ENCODE data around the gene ETFA.

Gene ETFA

GRCh38 chr15:76223521-76223920, 87.7 kb downstream of the ETFA start:
- Histone ChIP-seq H3K27ac (ENCODE audit: low read depth, low read length, poor library complexity, severe bottlenecking) (no peak overlapping the region), H3K36me3 (ENCODE audit: insufficient read depth, low read length) (peaks cover 75% of the 10 kb centered on the region), H4K20me1 (ENCODE audit: insufficient read depth, low read length) (no peaks in the 10 kb centered on the region), H3K27me3 (ENCODE audit: insufficient read depth, low read length) (no peaks in the 10 kb centered on the region), H3K4me1 (ENCODE audit: insufficient read depth, low read length, severe bottlenecking) (no peaks in the 10 kb centered on the region), H3K4me3 (ENCODE audit: low read depth, low read length, poor library complexity, severe bottlenecking) (no peak overlapping the region), H3K4me2 (ENCODE audit: low read length) (no peak overlapping the region), H3F3A (ENCODE audit: insufficient read depth, low read length) (no peaks in the 10 kb centered on the region), H3K9me3 (ENCODE audit: low read length) (peaks cover 5% of the 10 kb centered on the region; the same call in 1 of the 2 replicates), H3K79me2 (ENCODE audit: insufficient read depth, low read length) (no peaks in the 10 kb centered on the region), H3K9ac (ENCODE audit: low read length) (no peak overlapping the region), H3K9me2 (ENCODE audit: low read depth, low read length) (no peaks in the 10 kb centered on the region), H2AFZ (ENCODE audit: low read length) (no peak overlapping the region)
- TF ChIP-seq CTCF (IDR thresholded peaks at IDR 0.05; ENCODE audit: low read length): no peak
- no peak for TF ChIP-seq EZH2 (IDR thresholded peaks at IDR 0.05; ENCODE audit: borderline replicate concordance, low read length)

- Histone ChIP-seq H3K27me3 (ENCODE audit: insufficient read depth, low read length) (no peaks in the 10 kb centered on the region), H3K4me3 (ENCODE audit: low read depth, low read length, poor library complexity, severe bottlenecking) (no peak overlapping the region), H3K27ac (ENCODE audit: low read depth, low read length, poor library complexity, severe bottlenecking) (no peak overlapping the region), H3F3A (ENCODE audit: insufficient read depth, low read length) (no peaks in the 10 kb centered on the region), H3K4me2 (ENCODE audit: low read length) (no peak overlapping the region), H3K36me3 (ENCODE audit: insufficient read depth, low read length) (peaks cover 76% of the 10 kb centered on the region), H3K9me3 (ENCODE audit: low read length) (peaks cover 5% of the 10 kb centered on the region; the same call in 1 of the 2 replicates), H2AFZ (ENCODE audit: low read length) (no peak overlapping the region), H3K9me2 (ENCODE audit: low read depth, low read length) (no peaks in the 10 kb centered on the region), H3K79me2 (ENCODE audit: insufficient read depth, low read length) (no peaks in the 10 kb centered on the region), H3K4me1 (ENCODE audit: insufficient read depth, low read length, severe bottlenecking) (no peaks in the 10 kb centered on the region), H3K9ac (ENCODE audit: low read length) (no peak overlapping the region), H4K20me1 (ENCODE audit: insufficient read depth, low read length) (no peaks in the 10 kb centered on the region)
- TF ChIP-seq EZH2 (IDR thresholded peaks at IDR 0.05; ENCODE audit: borderline replicate concordance, low read length) (no peak), CTCF (IDR thresholded peaks at IDR 0.05; ENCODE audit: low read length) (no peak)
Observed at GRCh38 chr15:76222159-76222558, 89.1 kb downstream of the ETFA start.

GRCh38 chr15:76221085-76221767, 90.0 kb downstream of the ETFA start:
- no peak overlapping the region for H3K27ac ChIP-seq (ENCODE audit: low read depth, low read length, poor library complexity, severe bottlenecking)
- H3K4me3 ChIP-seq (ENCODE audit: low read depth, low read length, poor library complexity, severe bottlenecking): no peak overlapping the region
- no peaks in the 10 kb centered on the region for H3K79me2 ChIP-seq (ENCODE audit: insufficient read depth, low read length)
- no peaks in the 10 kb centered on the region for H3K27me3 ChIP-seq (ENCODE audit: insufficient read depth, low read length)
- TF ChIP-seq EZH2 (IDR thresholded peaks at IDR 0.05; ENCODE audit: borderline replicate concordance, low read length) (no peak), CTCF (IDR thresholded peaks at IDR 0.05; ENCODE audit: low read length) (no peak)
- H3K9me2 ChIP-seq (ENCODE audit: low read depth, low read length): no peaks in the 10 kb centered on the region
- peaks cover 5% of the 10 kb centered on the region; the same call in 1 of the 2 replicates for H3K9me3 ChIP-seq (ENCODE audit: low read length)
- H4K20me1 ChIP-seq (ENCODE audit: insufficient read depth, low read length): no peaks in the 10 kb centered on the region
- no peak overlapping the region for H3K4me2 ChIP-seq (ENCODE audit: low read length)
- H3F3A ChIP-seq (ENCODE audit: insufficient read depth, low read length): no peaks in the 10 kb centered on the region
- no peak overlapping the region for H3K9ac ChIP-seq (ENCODE audit: low read length)
- no peaks in the 10 kb centered on the region for H3K4me1 ChIP-seq (ENCODE audit: insufficient read depth, low read length, severe bottlenecking)
- no peak overlapping the region for H2AFZ ChIP-seq (ENCODE audit: low read length)
- H3K36me3 ChIP-seq (ENCODE audit: insufficient read depth, low read length): peaks cover 81% of the 10 kb centered on the region

All from OCI-LY1 (cell line).